Measurements from ENCODE around the gene HRAS.

Gene HRAS

DNA sequence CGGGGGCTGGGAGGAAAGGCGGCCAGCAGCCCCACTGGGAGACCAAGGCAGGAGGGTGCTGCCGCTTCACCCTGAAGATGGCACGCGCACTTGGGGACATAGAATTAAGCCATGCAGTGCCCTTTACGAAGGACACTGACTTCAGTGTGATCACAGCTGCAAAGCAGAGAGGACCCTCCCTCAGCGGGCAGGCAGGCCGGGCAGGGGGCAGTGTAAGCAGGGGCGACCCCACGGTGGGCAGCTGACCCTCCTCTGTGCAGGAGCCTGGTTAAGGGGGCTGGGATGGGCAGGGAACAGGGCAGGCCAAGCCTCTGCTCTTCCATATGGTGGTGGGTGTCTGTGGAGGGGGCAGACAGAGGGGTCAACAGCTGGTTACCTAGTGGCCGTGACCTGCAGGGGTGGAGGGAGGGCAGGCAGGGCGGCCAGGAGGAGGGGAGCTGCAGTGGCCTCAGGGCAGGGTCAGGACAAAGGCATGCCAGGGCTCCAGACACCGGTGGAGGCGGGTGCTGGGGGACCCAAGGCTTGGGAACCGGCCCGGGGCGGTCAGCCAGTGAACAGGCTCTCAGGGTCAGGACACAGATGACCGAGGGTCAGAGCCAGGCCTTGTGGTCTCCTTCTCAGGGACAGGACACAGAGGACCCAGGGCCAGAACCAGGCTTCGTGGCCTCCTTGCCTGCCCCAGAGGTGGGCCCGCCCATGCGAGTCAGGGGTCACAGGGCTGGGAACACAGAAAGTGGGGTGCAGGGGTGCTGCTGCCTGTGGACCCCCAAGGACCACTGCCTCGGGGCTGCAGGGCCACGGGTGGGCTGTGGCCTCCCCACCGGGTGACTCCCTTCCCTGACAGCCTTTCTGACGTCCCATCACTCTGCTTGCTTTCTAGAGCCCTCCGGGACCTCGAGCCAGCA is 18.0 kb upstream of the HRAS start:
- DNase-seq = no peak

DNA sequence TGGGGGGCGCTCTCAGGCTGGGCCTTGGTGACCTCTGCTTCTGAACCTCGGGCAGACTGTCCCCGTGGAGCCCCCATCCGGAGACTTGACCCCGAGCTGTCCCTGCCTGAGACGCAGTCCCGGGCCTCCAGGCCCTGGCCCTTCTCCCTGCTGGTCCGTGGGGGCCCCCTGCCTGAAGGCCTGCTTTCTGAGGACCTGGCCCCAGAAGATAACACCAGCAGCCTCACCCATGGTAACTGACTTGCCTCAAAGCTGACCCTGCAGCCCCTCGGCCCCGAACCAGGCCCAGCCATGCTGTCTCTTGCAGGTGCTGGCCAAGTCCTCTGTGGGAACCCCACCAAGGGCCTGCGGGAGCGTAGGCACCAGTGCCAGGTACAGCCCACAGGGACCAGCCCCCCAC is 16.2 kb upstream of the HRAS start:
- no peak for DNase-seq

DNA sequence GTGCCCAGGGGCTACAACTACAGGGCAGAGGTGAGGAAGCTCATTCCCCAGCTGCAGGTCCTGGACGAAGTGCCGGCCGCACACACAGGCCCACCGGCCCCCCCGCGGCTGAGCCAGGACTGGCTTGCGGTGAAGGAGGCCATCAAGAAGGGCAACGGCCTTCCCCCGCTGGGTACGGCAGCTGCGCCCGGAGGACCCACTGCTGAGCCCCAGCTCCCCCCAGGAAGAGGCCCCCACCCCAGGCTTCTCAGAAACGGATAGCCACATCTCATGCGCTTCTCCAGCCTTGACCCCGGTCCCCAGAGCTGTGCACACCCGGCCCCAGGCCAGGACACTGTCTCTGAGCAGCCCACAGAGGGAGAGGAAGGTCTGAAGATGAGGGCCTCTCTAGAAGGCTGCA is 15.8 kb upstream of the HRAS start:
- DNase-seq = no peak

DNA sequence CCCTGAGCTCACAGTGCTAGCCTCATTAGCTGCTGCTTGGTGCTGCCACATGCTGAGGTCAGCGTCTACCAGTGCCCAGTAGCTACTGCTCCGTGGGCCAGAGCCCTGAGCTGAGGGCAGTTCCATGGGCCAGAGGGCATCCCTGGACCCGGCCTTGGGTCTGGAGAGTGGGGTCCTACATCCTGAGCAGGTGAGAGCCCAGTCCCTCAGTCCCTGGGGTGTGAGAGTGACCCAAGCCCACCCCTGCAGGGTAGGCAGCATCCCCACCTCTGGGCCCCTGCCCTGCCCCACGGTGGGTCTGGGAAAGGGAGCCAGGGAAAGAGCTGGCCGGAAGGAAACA is 15.3 kb upstream of the HRAS start:
- no peak for DNase-seq

DNA sequence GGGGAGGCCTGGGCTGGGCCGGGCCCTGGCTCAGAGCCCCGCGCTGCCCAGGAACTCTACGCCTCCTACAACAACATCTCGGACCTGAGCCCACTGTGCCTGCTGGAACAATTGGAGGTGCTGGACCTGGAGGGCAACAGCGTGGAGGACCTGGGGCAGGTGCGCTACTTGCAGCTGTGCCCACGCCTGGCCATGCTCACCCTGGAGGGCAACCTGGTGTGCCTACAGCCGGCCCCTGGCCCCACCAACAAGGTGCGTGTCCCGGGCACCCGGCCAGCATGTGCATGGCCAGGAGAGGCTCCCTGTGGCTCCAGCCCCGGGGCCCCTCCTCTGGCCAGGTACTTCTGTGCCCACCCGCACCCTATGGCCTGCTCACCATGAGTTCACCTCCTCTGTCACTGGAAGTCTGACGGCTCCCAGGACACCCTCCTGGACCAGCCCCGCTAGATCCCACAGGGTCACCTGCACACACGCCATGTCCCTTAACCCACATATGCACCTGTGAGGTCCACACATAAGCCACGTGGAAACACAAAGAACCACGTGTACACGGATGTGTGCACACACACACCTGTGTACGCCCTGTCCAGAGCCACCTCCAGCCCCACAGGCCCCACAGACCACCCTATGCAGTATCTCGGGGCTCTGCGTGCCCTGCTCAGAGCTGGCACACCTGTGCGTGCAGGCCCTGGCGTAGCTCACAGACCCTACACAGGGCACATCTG is 14.8 kb upstream of the HRAS start:
- no peak for DNase-seq

DNA sequence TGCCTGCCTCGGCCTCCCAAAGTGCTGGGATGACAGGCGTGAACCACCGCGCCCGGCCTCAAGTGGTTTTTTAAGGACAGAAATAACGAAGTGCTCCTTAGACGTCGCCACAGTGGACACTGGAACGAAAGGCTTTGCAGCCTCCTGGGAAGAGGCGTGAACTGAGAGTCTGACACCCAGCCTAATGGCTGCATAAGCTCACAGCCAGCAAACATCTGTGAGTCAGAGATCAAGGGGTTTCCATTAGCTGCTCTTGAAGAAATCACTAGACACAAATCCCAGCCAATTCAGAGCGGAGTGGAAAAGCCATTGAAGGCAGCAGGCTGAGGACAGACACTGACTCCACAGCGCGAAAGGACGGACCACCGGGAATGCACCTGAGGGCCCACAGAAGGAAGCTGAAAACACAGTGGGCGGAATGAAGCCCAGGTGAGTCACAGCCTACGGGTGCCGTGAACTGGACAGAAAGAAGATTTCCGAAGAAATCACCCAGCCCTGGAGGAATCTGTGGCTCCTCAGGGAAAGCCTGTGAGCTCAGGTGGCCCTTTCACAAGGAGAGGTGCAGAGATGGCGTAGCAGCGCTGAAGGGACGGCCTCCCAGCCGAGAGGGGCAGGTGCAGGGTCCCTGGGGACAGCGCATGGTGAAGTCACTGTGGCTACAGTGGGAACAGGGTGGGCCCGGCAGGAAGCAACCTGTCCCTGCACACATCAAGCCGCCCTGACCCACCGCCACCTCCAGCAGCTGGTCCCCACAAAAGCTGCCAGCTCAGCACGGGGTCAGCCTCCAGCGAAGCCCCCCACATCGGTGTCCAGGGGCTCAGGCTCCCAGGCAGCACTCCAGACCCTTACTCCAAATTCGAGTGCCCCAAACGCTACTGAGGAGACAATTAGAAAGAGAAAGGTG is 13.6 kb upstream of the HRAS start:
- DNase-seq = peak in 1 of 2 experiments; percentile 50

DNA sequence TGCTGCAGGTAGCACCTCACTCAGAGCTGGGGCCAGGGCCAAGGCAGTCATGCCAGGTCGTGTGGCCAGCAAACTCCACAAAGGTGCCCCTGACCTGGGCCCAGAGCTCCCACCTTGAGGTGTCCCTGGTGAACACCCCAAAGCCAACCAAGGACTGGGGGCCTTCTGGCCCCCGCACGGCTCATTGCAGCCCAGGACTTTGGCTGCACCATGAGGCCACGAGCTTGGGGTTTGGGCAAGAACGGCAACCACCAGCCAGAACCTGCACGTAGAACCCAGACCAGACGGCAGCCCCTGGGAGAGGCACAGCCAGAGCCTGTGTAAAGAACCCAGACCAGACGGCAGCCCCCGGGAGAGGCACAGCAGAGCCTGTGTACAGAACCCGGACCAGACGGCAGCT is 9.8 kb upstream of the HRAS start:
- no peak for DNase-seq

DNA sequence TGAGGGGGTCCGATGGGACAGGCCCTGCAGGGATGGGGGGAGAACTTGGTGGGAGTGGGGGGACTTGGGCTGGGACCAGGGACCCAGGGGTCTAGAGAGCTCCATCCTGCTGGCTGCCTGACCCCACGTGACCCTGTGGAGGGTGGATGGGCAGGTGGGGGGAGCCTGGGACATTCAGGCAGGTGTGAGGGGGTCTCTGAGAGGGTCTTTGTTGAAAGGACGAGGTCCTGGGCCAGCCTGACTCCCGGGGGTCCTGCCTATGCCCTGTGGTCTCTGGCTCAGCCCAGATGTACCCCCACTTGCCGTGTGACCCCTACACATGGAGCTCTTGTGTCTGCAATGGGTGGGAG is 9.4 kb upstream of the HRAS start:
- no peak for DNase-seq

DNA sequence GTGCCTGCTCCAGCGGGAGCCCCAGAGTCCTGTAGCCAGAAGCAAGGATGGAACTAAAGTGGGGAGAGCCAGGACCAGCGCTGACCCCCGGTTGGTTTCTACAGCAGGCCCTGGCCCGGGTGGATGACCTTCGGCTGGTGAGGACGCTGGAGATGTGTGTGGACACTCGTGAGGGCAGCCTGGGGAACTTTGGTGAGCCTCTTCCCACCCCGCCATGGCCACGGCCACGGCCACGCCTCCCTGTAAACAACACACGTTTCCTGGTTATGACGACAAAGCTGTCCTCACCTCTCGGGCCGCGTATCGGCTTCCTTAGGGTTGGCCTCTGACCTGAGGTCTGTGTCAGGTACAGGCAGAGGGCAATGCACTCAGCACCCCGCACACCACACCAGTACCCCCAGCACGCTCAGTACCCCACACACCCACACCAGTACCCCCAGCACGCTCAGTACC is 6.1 kb upstream of the HRAS start:
- DNase-seq = no peak

DNA sequence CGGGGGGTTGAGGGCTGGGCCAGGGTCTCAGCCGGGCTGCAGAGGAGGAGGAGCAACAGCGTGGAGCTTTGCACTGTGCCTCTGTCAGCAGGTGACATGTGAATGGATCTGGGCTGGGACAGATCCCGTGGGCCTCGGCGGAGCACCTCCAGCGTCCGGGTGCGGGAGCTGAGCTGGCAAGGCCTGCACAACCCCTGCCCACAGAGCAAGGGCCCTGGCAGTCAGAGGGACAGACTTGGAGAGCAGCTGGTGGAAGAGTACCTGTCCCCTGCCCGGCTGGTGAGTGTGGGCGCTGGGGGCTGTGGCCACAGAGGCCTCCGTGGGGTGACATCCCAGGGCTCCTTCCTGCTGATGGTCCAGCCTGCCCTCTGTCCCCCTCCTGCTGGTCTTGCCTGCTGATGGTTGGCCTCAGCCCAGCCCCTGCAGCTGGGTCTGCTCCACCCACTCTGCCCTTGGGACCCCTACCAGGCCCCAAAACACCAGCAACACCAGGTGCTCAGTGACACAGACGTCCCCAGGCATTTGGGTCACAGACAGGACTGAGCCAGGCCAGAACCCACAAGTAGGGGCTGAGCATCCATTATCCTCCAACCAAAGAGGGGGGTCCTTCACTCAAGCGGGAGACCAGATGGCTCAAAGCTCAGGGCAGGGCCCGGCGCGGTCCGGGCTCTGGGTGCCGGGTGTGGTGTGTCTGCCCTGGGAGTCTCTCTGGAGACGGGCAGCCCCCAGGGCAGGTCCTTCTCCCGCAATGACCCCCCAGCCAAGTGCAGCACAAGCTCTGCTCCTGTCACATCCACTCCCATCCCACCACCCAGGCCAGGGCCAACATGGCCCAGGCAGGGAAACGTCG is 5.4 kb upstream of the HRAS start:
- no peak for DNase-seq

DNA sequence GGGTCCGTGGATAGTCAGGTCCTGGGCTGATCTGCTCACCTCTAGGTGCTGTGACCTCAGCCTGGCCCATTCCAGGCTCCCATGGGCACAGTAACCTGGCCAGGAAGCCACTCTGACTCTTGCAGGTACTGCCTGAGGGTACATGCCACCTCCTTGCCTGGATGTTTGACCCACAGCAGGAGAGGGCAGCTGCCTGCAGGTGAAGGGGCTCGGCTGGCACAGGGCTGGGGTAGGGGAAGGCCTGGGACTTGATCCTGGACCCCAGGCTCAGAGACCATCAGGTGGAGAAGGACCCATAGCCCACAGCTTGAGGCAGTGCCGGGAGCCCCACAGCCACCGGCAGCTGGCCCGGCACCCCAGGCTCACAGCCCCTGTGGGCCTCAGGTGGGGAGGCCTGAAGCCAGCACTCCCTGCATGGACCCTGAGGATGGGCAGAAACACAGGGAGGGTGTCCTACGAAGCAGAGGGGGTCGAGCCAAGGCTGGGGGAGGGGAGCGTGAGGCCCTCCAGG is 4.7 kb upstream of the HRAS start:
- no peak for DNase-seq

DNA sequence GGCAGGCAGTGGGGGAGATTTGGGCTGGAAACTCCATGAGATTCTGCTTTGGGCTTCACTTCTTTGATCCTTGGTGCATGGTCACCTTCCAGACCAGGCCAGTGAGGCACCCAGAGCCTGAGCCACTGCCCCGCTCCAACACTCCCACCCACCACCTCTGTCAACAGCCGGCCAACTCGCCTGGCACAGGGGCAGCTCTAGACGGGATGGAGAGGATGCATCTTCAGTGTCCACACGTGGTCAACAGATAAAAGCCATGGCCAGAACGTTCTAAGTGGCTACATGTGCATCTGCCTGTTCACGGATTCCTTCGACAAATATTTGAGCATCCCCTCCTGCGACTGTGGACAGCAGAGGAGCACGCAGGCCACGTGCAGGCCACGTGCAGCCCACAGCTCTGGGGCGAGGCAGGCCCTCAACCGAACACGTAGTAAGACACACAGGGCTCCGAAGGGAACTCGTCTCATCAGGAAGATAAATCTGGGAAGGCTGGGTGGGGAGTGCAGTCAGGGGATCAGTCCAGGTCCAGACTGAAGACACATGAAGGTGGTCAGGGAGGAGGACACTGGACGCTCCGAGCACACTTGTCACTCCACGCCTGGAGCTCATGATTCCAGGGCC is 3.2 kb upstream of the HRAS start:
- DNase-seq = no peak

DNA sequence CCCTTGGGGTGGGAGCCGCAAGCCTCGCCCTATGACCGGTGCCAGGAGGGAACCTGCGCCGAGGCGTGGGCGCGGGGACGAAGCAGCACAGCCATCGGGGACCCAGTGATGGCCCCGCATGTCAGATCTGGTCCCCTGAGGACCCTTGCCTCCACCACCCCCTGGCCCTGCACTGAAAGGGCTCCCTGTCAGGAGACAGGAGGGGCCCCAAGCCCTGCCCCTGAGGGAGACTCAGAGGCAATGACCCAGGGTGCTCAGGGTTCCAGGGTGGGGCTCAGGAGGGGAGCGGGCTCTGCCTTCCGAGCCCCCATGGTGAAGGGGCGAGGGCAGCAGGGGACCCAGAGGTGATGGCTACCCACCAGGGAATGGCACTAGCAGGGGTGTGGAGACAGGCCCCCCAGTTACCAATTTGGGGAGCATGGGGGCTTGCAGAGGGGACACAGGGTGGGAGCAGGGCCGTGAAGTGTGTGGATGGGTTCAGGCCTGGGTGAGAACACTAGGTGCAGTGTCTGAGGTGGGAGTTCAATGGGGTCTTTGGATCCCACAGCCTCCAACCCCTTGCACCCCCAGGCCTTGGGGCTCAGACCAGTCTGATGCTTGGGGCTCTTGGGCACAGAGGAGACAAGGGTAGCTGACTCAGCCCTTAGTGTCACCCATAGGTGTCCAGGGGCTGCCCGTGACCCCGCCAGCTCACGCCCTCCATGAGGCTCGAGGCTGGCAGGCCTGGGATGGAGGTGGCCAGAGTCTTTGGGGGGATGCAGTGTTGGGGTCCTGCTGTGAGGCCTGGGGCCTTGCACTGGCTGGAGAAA is 2.5 kb upstream of the HRAS start:
- DNase-seq = no peak

DNA sequence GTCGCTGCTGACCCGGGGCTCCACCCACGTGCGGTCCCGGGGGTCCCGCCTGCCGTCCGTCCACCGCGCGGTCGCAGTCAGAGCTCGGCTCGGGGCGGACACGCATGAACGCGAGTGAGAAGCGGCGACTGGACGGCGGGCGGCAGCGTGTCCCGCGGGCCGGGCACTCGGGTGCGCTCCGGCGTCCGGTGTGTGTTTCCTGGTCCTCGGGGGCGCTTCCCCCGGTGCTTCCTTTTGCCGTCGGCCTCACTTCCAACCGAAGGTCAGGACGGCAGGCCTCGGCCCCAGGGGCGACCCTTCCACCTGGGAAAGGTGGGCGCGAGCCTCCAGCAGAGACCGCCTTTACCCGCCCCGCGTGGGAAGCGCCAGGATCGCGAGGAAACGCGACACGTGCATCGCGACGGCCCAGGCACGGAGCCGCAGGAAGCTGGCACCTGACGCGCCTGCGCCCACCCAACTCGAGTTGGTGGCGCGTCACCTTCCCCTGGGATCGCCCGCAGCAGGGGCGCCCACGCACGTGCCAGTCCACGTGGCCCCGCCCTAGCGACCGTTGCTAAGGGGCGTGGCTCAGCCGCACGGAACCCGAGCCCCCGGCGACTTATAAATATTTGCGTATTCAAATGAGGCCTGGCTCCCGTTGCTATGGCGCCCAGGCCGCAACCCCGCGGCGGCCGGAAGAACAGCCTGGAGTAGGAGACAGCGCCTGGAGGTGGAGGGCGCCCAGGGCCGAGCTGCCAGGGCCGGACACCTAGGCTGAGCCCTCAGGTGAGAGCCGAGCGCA is 1.7 kb upstream of the HRAS start, which contains the start of gene LRRC56:
LRRC56 (plus strand) TSS at position 687 of the 781 bp plus-strand sequence. CDS start 3,158 bp downstream, outside the sequence.
- DNase-seq = peak; percentile 92 to 99

DNA sequence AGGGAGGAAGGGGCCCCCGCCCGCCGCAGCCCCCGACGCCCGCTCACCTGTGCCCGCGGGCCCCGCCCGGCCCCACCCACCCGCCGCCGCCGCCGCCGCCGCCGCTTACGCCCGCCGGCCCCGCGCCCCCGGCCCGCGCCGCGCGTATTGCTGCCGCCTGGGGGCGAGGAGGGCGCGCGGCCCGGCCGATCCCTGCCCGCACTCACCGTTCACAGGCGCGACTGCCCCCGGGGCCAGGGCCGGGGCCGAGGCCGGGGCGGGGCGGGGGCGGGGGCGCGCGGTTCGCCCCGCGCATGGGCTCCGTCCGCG is 212 bp downstream of the HRAS start:
- DNase-seq = no peak

DNA sequence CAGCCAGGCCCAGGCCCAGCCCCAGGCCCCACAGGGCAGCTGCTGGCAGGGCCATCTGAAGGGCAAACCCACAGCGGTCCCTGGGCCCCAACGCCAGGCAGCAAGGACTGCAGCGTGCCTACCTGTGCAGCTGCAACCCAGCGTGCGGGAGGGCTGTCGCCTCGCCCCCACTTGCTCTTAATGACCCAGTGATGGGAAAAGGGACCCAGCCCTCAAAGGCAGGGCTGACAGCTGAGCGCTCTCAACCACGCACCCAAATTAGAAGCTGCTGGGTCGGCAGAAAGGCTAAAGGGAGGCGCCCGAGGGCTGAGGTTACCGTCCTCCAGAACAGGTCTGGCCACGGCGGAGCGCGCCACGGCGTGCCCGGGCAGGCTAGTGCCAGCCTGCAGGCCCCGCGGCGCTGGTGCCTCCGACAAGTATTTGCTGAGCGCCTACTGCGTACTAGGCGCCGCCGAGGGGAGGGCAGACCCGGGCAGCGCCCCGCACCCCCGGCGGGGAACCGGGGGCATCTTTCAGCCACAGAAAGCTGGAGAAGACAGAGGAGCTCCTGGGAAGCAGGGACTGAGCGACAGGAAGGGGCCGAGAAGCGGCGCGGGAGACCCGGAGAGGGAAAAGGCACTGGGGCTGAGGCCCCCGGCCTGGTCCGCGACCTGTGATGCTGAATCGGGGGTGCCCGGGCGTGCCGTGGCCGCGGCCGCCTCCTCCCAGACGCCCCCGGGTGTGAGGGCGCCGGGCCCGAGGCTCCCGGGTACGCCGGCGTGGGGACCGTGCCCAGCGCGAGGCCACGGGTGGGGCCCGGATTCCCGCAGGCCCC is 773 bp downstream of the HRAS start:
- DNase-seq = peak; percentile 46 to 87

DNA sequence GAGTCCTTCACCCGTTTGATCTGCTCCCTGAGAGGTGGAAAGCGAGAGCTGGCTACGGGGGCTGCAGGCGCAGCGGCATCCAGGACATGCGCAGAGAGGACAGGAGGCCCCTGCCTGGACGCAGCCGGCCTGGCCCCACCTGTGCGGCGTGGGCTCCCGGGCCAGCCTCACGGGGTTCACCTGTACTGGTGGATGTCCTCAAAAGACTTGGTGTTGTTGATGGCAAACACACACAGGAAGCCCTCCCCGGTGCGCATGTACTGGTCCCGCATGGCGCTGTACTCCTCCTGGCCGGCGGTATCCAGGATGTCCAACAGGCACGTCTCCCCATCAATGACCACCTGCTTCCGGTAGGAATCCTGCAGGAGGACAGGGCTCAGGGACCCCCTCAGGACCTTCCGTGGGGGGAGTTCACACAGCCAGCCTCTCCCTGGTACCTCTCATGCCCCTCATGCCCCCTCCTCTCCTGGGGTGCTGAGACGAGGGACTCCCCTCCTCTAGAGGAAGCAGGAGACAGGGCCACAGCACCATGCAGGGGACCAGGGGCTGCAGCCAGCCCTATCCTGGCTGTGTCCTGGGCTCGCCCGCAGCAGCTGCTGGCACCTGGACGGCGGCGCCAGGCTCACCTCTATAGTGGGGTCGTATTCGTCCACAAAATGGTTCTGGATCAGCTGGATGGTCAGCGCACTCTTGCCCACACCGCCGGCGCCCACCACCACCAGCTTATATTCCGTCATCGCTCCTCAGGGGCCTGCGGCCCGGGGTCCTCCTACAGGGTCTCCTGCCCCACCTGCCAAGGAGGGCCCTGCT is 1.6 kb downstream of the HRAS start:
- DNase-seq = no peak

DNA sequence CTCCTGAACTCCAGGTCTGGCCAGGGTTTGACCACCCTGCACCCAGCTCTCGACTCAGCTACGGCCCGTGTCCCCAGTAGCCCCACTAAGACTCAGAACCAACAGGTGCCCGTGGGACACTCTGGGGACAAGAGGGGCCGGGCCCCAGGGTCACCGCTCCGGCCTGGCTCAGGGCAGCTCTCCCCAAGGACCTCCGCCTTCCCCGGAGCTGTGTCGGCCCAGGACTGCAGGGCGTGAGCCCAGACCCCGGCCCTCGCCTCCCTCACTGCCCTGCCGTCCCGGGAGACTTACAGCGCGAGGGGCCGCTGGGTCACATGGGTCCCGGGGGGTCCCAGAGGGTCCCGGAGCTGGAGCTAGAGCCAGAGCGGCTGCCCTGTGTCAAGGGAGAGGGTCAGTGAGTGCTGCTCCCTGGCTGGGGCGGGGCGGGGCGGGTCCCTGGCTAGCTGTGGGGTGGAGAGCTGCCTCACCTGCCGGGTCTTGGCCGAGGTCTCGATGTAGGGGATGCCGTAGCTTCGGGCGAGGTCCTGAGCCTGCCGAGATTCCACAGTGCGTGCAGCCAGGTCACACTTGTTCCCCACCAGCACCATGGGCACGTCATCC is 2.3 kb downstream of the HRAS start:
- no peak for DNase-seq
